ENCODE measurements around the gene CTNNBIP1.
"Not testable (repeated sequence)": the region's sequence is repeated elsewhere in the genome, so short reads cannot be mapped to it uniquely, and the experiment has no call there.

The CTNNBIP1 gene

DNA sequence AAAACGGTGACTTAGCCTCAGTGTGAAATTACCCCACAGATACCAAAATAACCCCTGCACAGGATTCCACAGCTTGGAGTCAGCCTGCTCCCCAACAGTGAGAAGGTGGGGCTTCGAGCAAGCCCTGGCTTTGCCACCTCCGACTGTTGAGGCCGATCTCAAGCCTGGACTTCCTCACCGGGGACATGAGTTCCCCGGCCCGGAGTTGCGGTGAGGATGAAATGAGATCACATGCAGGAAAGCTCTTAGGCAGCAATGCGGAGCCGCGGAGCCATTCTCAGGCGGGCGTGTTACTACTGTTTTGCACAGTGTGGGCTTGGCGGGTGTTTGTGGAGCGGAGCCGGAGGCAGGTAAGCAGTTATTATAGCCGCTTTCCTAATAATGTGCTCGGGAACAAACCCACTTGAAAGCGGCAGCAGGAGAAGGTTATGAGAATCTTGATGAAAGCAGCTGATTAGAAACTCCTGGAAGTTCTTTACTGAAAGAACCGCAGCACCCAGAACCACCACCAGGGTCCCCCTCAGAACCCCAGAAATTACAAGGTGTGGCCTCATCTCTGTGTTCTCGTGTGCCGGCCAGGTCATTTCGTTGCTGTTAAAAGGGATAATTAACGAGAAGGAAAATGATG lies 82.4 kb downstream of the CTNNBIP1 start:
- no peak for DNase-seq (ENCODE audit: low spot score)

DNA sequence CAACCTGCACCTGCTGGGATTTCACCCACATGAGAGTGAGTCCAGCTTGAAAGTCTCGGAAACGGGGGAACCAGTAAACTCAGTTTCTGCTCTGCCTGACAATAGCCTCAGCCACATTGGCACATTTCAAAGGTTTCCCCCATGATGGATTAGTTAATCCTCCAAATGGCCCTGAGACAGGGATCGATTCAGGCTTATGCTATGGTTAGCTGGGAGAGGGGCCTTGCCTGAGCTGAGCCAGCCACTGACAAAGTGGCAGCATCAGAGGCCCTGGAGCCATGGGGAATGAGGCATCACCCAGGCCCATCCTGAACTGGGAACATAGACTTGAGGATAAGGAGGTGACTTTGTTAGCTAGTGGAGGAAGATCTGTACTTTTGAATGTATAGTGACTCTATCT lies 83.5 kb downstream of the CTNNBIP1 start:
- DNase-seq (ENCODE audit: low spot score) = no peak

DNA sequence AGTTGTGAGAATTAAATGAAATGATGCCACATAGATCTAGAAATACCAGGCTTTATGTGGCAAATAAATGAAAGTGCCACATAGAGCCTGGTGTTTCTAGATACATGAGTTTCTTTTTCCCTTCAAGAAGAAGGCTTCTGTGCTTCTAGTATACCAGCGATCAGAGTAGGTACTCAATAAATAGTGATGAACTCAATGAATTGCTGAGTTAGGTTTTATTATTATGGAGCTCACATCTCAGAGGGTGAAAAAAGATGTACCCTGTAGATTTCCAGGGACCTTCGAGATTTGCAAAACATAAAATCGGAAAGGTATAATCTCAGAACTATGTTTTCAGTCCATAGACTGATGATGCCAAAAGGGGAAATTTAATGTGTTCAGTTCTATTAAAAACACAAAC lies 84.0 kb downstream of the CTNNBIP1 start:
- DNase-seq (ENCODE audit: low spot score) = no peak

DNA sequence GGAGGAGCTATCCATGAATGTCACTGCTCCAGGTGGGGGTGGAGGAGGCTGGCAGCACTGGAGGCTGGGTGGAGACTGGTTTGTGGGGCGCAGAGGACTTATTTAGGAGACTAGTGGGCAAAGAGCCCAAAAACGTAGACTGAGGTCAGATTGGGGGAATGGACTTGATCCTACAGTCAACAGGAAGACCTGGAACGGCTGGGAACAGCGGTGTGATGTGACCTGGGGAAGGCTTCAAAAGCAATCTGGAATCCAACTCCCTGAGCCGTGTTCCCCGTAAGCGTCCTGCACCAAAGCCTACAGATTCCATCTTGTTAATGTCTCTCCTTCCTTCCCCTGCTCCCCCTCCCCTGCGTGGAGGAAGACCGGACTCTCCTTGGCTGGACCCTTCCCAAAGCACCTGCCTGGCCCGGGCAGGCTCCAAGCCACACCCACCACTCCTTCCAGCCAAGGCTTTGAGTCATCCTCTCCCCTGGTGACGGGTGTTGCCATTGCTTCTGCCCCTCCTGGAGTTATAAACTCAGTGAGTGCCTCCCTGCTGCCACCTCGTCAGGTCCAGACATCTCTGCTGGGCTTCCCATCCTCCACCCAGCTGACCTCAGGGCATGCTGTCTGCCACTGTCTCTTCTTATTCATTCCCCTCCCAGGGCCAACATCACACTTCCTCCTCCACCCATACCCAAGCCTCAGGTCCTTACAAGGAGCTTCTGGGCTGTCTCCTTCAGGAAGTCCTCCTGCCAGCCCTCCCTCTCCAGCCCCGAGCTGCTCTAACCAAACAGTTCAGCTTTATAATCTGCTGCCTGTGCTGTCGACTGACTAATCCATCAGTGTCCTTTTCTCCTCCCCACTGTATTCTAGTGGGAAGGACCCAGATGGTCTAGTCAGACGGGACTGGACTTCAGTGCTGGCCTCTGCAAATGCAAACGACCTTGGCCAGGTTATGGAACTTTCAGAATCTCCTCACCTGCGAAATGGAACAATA lies 84.7 kb downstream of the CTNNBIP1 start:
- DNase-seq (ENCODE audit: low spot score) = no peak

DNA sequence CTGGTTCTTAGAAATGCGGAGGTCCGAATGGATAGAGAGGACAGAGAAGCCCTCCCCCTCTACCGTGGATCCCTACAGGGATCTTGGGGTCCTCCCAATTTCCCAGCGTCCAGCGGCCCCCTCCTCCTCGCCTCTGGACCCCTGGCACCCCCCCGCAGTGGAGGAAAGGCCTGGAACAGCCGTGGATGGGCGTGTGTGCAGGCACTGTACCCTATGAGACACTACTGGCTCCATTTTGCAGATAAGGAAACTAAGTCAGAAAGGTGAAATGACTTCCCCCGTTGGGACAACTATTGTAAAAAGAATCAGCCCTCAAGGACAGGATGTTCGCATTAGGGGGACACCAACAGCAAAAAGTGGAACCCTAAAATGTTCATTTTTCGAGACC lies 85.4 kb downstream of the CTNNBIP1 start:
- DNase-seq (ENCODE audit: low spot score) = no peak

DNA sequence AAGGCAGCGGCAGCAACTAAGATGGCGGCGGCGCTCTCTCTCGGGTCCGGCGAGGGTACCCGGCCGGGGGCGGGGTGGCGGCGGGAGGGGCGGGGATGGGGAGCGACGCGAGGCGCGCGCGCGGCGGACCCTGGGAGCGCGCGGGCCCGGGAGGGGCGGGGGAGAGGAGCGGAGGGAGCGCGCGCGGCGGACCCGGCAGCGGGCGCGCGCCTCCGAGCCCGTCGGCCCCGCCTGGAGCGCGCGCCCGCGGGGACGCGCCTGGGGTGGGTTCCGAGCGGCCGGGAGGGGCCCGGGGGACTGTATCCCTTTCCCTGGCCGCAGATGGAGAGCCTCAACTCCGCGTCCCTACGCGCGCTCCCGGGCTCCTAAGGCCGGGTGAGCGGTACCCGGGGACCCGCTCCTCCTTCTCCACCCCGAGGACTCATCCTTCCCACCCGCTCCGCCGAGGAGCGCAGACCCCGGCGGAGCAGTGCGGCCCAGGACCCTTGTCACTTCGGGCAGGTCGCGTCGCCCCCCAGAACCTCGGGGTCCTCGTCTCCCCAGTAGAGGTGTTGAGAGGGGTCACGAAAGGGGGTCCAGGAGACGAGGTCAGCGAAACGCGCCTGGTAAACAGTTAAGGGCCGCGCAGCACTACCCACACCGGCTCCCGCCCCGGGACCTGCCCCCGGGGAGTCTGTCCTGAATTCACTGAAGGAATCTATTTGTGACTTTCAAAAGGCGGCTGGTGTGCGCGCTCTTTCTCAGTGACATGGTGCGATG lies 85.9 kb downstream of the CTNNBIP1 start, which contains the start of gene CLSTN1:
TSS of gene CLSTN1 (minus strand) at position 23 of the 759 bp plus-strand sequence. CDS start 232 bp downstream, outside the sequence.
- DNase-seq (ENCODE audit: low spot score) = peak; percentile 91

DNA sequence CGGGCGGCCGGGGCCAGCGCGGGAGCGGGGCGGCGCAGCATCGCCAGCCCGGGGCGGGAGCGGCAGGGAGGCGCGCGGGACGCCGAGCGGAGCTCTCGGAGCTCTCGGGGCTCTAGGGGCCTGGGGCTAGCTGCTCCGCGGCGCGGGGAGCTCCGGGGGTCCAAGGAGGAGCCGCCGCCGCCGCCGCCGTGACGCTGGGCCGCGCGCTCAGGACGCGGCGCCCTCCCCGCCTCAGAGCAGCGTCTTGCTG lies 86.5 kb downstream of the CTNNBIP1 start:
- no peak for DNase-seq (ENCODE audit: low spot score)

DNA sequence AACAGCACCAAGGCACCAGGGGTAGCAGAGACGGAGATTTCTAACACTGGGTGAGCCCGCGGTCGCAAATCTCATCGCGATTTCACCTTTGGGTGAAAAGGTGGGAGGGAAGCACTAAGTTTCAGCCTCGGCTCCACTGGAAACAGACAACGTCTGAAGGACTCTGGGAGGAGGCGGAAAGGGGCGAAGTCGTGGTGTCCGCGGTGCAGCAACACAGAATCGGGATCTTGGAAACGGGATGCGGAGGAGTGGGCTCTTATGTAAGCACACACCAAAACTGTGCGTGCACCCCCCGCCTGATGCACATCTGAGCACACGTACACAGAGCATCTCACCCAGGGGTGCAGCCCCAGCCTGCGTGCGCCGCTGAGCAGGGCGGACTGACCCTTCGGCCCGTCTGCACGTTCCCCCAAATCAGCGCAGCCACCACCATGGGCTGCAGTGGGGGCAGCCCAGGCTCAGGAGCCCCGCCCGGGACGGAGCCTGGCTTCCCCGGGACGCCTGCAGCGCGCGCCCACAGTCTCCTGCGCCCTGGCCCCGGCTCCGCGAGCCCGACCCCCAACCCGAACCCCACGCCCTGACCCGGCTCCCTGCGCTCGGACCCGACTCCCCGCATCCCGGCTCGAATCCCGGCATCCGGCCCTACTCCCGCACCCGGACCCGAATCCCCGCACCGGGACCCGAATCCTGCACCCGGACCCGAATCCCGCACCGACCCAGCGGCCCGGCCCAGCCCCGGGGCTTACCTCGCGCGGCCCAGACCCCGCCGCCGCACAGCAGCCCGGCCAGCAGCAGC lies 87.0 kb downstream of the CTNNBIP1 start:
- no peak for DNase-seq (ENCODE audit: low spot score)

DNA sequence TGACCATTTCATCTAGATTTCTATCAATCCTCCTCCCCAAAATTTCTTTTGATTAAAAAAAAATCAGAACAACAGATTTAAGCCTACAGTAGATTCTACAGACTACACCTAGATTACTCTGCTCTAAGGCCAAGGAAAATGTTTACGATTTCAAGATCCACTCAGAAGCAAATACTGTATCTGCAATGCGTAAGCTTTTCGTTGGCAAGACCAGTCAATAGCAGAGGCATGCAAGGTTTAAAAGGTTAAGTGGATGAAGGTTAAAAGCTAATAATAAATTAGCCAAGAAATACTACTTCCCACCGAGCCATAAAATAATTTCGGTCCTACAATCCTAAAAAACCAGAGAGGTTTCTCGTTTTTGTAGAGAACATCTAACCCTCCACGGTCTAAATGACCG lies 87.6 kb downstream of the CTNNBIP1 start:
- DNase-seq (ENCODE audit: low spot score) = no peak

DNA sequence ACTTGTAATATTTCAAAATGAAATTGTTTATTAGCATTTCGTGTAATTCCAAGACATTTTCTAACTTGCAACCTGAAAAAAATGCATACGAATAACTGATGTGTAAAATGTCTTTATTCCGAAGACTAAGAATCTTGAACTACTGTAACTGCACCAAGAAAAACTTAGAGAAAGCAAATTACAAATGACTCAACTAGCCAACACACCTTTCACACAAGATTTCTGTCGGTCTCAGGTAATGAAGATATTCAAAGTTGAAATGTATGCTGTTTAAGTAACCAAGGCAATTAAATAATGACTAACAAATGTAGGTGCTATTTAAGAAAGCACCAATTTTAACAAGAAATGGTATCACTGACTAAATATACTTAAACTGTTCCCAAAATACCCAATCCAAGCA lies 88.4 kb downstream of the CTNNBIP1 start:
- DNase-seq (ENCODE audit: low spot score) = no peak

DNA sequence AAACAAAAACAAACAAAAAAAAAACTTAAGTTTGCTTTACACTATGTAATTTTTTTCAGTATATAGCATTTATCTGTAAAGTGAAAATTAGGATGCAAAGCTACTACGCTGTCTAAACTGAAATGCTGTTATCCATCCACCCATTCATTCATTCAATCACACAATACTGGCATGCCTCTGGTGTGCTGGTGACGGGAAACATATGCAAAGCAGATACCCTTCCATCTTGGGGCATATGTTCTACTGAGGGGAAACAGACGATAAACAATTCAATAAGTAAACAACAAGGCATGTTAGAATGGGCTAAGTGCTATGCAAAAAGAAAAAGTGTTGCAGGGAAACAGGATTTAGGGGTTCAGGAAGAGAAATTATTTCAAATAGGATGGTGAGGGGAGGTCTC lies 89.5 kb downstream of the CTNNBIP1 start:
- DNase-seq (ENCODE audit: low spot score) = no peak

DNA sequence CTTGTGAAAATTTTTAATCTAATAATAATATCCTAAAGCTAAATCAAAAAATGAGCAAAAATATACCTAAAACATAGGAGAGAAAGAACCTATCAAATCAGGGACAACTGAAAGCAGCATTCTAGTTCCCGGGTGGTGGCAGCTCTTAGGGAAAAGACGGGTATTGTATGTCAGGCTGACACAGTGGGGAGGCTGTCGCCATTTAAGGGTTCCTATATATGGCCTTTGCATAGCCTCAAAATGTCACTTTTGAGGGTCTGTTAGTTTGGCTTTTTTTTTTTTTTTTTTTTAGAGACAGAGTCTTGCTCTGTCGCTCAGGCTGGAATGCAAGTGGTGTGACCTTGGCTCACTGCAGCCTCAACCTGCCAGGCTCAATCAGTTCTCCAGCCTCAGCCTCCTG lies 92.3 kb downstream of the CTNNBIP1 start:
- no peak for DNase-seq (ENCODE audit: low spot score)

DNA sequence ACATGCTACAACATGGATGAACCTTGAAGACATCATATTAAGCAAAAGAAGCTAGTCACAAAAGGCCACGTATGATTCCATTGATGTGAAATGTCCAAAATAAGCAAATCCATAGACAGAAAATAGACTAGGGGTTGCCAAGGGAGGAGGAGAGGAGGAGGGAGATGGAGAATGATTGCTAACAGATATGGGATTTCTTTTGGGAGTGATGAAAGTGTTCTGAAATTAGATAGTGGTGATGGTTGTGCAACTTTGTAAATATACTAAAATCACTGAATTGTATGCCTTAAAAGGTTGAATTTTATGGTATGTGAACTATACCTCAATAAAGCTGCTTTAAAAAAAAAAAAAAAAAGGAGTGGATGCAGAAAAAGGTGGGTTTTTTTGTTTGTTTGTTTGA lies 93.9 kb downstream of the CTNNBIP1 start:
- no peak for DNase-seq (ENCODE audit: low spot score)

DNA sequence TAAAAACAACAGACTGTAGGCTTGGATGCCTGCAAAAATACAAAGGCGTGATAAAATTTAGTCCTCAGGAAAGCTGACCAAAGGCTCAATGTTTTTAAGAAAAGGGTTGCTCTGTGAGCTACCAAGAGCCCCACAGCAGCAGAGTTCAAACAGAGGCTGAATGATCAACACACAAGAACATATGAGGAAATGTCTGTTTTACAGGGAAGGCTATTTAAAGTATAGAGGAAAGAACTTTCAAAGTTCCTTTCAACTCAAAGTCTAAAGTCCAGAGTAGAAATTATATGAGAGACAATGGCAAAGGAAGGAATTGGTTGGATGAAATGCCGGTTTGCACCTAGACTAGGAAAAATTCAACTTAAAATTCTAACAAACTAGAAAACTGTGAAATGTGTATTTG lies 94.9 kb downstream of the CTNNBIP1 start:
- no peak for DNase-seq (ENCODE audit: low spot score)

DNA sequence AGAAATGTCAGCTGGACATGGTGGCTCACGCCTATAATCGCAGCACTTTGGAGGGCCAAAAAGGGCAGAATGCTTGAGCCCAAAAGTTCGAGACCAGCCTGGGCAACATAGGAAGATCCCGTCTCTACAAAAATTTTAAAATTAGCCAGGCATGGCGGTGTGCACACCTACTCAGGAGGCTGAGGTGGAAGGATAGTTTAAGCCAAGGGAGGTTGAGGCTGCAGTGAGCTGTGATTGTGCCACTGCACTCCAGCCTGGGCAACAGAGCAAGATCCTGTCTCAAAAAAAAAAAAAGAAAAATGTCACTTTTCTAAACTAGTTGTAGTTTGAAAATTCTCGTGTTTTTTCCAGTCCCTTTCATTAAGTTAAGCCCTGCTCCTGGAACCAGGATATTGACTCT lies 95.5 kb downstream of the CTNNBIP1 start:
- DNase-seq (ENCODE audit: low spot score) = no peak

DNA sequence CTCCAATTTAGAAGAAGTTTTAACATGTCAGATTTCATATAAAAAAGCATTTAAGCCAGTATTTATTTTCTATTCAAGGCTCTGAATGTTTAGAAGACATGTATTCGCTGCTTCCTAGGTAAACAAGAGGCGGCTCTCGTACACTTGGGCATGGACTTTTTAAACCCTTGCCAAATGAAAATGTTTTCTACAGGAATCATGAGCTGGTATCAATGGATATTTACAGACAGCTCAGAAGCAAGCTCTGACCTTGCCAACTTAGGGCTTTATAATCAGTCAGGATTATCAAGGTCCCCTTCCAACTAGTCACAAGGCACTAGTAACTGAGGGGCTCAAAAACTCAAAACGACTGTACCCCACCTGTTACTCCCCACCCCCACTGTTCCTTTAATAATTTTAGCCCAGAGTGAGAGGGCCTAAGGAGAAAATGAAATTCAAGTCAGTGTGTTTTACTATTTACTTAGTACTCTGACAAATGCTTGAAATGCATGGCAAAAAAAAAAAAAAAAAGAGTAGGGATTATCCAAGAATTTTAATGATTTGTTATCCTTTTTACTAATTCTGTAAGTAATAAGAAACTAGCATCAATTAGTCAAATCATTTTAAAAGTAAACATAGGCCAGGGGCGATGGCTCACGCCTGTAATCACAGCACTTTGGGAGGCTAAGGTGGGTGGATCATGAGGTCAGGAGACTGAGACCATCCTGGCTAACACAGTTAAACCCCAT lies 98.7 kb downstream of the CTNNBIP1 start:
- no peak for DNase-seq (ENCODE audit: low spot score)

DNA sequence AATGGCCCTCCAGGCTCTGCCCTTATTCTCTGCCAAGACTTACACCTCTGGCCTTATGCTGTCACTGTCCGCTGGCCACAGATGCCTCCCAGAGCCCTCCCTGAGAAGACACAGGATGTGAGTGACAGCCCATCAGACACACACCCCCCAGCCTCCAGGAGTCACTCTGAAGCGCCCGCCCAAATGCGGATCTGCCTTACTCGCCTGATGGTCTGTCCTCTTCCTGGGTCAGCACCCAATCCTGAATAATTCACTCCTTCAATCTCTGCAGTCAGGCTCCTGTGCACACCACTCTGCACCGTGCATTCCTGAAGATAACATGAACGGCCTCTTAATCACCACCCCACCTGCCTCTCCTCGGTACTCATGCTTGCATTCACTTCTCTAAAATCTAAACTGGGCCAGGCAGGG lies 101.0 kb downstream of the CTNNBIP1 start:
- no peak for DNase-seq (ENCODE audit: low spot score)

DNA sequence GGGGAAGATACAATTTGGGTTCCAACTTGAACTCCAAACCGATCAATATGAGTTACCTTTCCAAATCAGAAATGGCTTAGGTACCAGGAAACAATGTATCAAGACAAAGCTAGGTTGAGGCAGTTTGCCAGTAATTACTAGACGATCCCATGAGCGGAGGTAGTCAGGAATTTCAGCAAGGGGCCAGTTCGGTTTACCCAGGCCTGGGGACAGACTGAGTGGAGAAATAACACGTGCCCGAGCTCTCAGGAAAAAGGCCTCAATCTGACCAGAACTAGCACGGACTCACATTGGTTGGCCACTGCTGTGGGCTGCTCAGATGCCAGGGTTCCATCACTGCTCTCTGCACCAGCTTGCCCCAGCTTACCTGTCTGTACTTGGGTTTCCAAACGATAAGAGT lies 101.6 kb downstream of the CTNNBIP1 start:
- no peak for DNase-seq (ENCODE audit: low spot score)

DNA sequence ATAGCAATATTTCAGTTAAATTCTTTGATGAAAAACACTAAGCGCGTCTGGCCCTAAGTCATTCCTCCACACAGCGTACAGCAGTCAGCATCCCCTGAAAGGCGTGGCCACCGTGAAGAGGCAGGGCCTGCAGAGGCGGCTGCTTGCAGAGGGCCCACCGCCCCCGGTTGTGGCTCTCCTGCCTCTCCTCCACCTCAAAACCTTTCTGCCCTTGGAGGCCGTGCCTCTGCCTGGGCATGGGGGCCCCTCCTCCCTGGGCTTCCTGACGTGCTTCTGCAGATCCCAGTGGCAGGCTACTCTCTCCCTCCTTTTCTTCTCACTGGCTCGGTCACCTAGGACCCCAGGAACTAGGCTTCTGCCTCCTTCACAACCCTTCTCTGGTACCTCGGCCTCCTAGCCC lies 102.5 kb downstream of the CTNNBIP1 start:
- DNase-seq (ENCODE audit: low spot score) = no peak

DNA sequence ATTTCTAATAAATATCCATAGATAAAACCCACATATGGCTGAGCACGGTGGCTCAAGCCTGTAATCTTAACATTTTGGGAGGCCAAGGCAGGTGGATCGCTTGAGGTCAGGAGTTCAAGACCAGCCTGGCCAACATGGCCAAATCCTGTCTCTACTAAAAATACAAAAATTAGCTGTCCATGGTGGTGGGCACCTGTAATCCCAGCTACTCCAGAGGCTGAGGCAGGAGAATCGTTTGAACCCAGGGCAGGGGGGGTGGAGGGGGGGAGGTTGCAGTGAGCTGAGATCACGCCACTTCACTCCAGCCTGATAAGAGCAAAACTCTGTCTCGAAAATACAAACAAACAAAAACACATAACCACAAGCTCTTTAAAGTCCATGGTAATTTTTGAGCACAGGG lies 104.1 kb downstream of the CTNNBIP1 start:
- DNase-seq (ENCODE audit: low spot score) = not testable (repeated sequence)

DNA sequence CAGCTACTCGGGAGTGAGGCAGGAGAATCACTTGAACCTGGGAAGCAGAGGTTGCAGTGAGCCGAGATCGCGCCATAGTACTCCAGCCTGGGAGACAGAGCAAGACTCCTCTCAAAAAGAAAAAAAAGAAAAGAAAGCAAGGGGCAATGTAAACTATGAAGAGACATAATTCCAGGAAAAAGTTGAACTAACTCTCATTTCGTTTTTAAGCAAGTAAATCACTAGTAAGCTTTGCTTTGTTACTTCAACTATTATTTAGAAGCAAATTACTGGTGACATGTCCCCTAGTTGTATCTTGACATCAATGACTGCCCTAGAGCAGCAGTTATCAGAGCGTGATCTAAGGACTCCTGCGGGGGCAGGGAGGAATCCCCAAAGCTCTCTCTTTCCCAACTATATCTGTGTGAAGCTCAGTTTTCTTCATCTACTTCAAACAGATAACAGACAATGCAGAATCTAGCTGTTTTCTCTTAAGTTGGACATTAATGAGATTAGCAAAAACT lies 105.0 kb downstream of the CTNNBIP1 start:
- no peak for DNase-seq (ENCODE audit: low spot score)

Data from HuH-7 (cell line).